H9 (cell line): ENCODE data around the gene THBS2. TPM values are rescaled to one million over a fixed set of nuclear protein-coding genes. Genes with fewer than 3 reads are reported as not detected.

Experiments used
- DNase-seq: peaks from one replicate; pipeline ENCODE4 v3.0.0-alpha.2; 2017
- H2AFZ ChIP-seq: one replicate; pipeline ENCODE4 v1.6.1; 2013; ENCODE audit warnings: mild to moderate bottlenecking, low read length, control low read depth, moderate library complexity
- H2AK5ac ChIP-seq: 2 replicates; pipeline ENCODE4 v1.6.1; 2013; ENCODE audit warnings: low read length, control low read depth, mixed read lengths; ENCODE audit not compliant: insufficient read length
- H2BK120ac ChIP-seq: one replicate; pipeline ENCODE4 v1.6.1; 2013; ENCODE audit warnings: low read depth, mild to moderate bottlenecking, low read length, control low read depth, inconsistent platforms; ENCODE audit not compliant: poor library complexity, severe bottlenecking
- H2BK12ac ChIP-seq: 2 replicates; pipeline ENCODE4 v1.6.1; 2013; ENCODE audit warnings: low read length, control low read depth, mixed read lengths, low read depth; ENCODE audit not compliant: insufficient read length
- H2BK15ac ChIP-seq: 2 replicates; pipeline ENCODE4 v1.6.1; 2013; ENCODE audit warnings: low read depth, low read length, control low read depth
- H2BK20ac ChIP-seq: one replicate; pipeline ENCODE4 v1.6.1; 2013; ENCODE audit warnings: low read depth, mild to moderate bottlenecking, low read length, control low read depth, inconsistent platforms; ENCODE audit not compliant: poor library complexity, severe bottlenecking
- H2BK5ac ChIP-seq: 2 replicates; pipeline ENCODE4 v1.6.1; 2013; ENCODE audit warnings: low read length, control low read depth, mixed read lengths; ENCODE audit not compliant: insufficient read length
- H3K14ac ChIP-seq: 2 replicates; pipeline ENCODE4 v1.6.1; 2013; ENCODE audit warnings: low read length, control low read depth; ENCODE audit not compliant: insufficient read depth
- H3K18ac ChIP-seq: 2 replicates; pipeline ENCODE4 v1.6.1; 2013; ENCODE audit warnings: low read depth, mild to moderate bottlenecking, mixed read lengths, low read length, control low read depth; ENCODE audit not compliant: insufficient read length
- H3K23ac ChIP-seq: 2 replicates; pipeline ENCODE4 v1.6.1; 2013; ENCODE audit warnings: low read length, control low read depth, mixed read lengths, low read depth; ENCODE audit not compliant: insufficient read length
- H3K23me2 ChIP-seq: 2 replicates; pipeline ENCODE4 v1.6.1; 2013; ENCODE audit warnings: low read depth, mild to moderate bottlenecking, mixed read lengths, low read length, control low read depth; ENCODE audit not compliant: insufficient read length, poor library complexity, severe bottlenecking
- H3K27ac ChIP-seq: 2 replicates; pipeline ENCODE4 v1.5.1; 2013; ENCODE audit warnings: low read length, control low read depth, mixed read lengths, low read depth; ENCODE audit not compliant: insufficient read length
- H3K27me3 ChIP-seq: 2 replicates; pipeline ENCODE4 v1.6.1; 2013; ENCODE audit warnings: low read length, control low read depth, inconsistent platforms; ENCODE audit not compliant: insufficient read depth
- H3K4ac ChIP-seq: 2 replicates; pipeline ENCODE4 v1.6.1; 2013; ENCODE audit warnings: low read depth, mild to moderate bottlenecking, control low read depth, inconsistent platforms, low read length, moderate library complexity
- H3K4me1 ChIP-seq: 2 replicates; pipeline ENCODE4 v1.6.1; 2013; ENCODE audit warnings: low read length, control low read depth, inconsistent platforms; ENCODE audit not compliant: insufficient read depth
- H3K4me2 ChIP-seq: 2 replicates; pipeline ENCODE4 v1.6.1; 2013; ENCODE audit warnings: low read length, control low read depth, mixed read lengths; ENCODE audit not compliant: insufficient read length, insufficient read depth
- H3K56ac ChIP-seq: 2 replicates; pipeline ENCODE4 v1.6.1; 2013; ENCODE audit warnings: low read depth, mild to moderate bottlenecking, mixed read lengths, low read length, control low read depth; ENCODE audit not compliant: insufficient read length
- H3K79me1 ChIP-seq: 2 replicates; pipeline ENCODE4 v1.6.1; 2013; ENCODE audit warnings: low read depth, mild to moderate bottlenecking, moderate library complexity, low read length, control low read depth, inconsistent platforms; ENCODE audit not compliant: insufficient read depth, poor library complexity, severe bottlenecking
- H3K79me2 ChIP-seq: 2 replicates; pipeline ENCODE4 v1.6.1; 2013; ENCODE audit warnings: low read length, control low read depth, inconsistent platforms; ENCODE audit not compliant: insufficient read depth
- H3K9ac ChIP-seq: 2 replicates; pipeline ENCODE4 v1.6.1; 2013; ENCODE audit warnings: low read length, control low read depth, mixed read lengths; ENCODE audit not compliant: insufficient read length; ENCODE audit errors: extremely low read depth
- H3K9me3 ChIP-seq: one replicate; pipeline ENCODE4 v1.6.1; 2013; ENCODE audit warnings: low read depth, low read length, inconsistent platforms; ENCODE audit not compliant: control insufficient read depth
- H3T11ph ChIP-seq: one replicate; pipeline ENCODE4 v1.6.1; 2013; ENCODE audit warnings: mild to moderate bottlenecking, low read length, control low read depth, inconsistent platforms
- H4K20me1 ChIP-seq: one replicate; pipeline ENCODE4 v1.6.1; 2013; ENCODE audit not compliant: control insufficient read depth, insufficient read length, insufficient read depth
- H4K5ac ChIP-seq: 2 replicates; pipeline ENCODE4 v1.6.1; 2013; ENCODE audit warnings: low read depth, mild to moderate bottlenecking, mixed read lengths, low read length, control low read depth; ENCODE audit not compliant: insufficient read length
- H4K8ac ChIP-seq: replicated peaks from 2 replicates; pipeline ENCODE4 v1.6.1; 2013; ENCODE audit warnings: low read length, control low read depth, mixed read lengths, low read depth; ENCODE audit not compliant: insufficient read length
- H4K91ac ChIP-seq: 2 replicates; pipeline ENCODE4 v1.6.1; 2013; ENCODE audit warnings: low read depth, mild to moderate bottlenecking, moderate library complexity, mixed read lengths, low read length, control low read depth; ENCODE audit not compliant: insufficient read length
- H3K27ac Mint-ChIP-seq, 3 experiments: 2 replicates in 2 of 3; 3 replicates in 1 of 3; pipeline ENCODE4 v1.8.0; 2020 to 2021; ENCODE audit warnings: mixed read lengths in 3 of 3, mild to moderate bottlenecking in 1 of 3, moderate library complexity in 1 of 3
- H3K27me3 Mint-ChIP-seq: 2 replicates; pipeline ENCODE4 v1.8.0; 2021; ENCODE audit warnings: low read depth, mild to moderate bottlenecking, moderate library complexity, mixed read lengths
- H3K36me3 Mint-ChIP-seq, 3 experiments: 2 replicates in 2 of 3; 3 replicates in 1 of 3; pipeline ENCODE4 v1.8.0; 2020 to 2021; ENCODE audit warnings: low read depth in 3 of 3, mixed read lengths in 3 of 3; ENCODE audit not compliant: insufficient read depth in 1 of 3
- H3K4me1 Mint-ChIP-seq, 2 experiments: 2 replicates each; pipeline ENCODE4 v1.8.0; 2020; ENCODE audit warnings: mixed read lengths in 2 of 2
- H3K4me3 Mint-ChIP-seq, 2 experiments: 2 replicates in 1 of 2; 3 replicates in 1 of 2; pipeline ENCODE4 v1.8.0; 2020 to 2021; ENCODE audit warnings: mild to moderate bottlenecking in 2 of 2, mixed read lengths in 2 of 2, moderate library complexity in 1 of 2
- H3K9me3 Mint-ChIP-seq, 2 experiments: 2 replicates in 1 of 2; 3 replicates in 1 of 2; pipeline ENCODE4 v1.8.0; 2020; ENCODE audit warnings: mild to moderate bottlenecking in 2 of 2, mixed read lengths in 2 of 2, moderate library complexity in 1 of 2
- WGBS: extraction: QIAGEN DNeasy Blood & Tissue Kit; methylation state at CpG from one replicate; pipeline ENCODE4 v1.1.7; 2013; ENCODE audit warnings: missing lambda C conversion rate, low lambda C conversion rate, mixed read lengths; ENCODE audit not compliant: insufficient read length; ENCODE audit errors: extremely low coverage; 5-methylcytosine and 5-hydroxymethylcytosine counted together
- total RNA-seq: library from RNA; stranded (reverse); gene quantifications from 2 replicates; pipeline ENCODE4 v1.2.1, GENCODE V29; 2021
- TF ChIP-seq, protein P1 (sequence below): fragments of 200-600 bp; sonication (generic); conservative IDR thresholded peaks from 3 replicates; pipeline ENCODE4 v1.8.0; 2021; ENCODE audit warnings: antibody characterized with exemption, mild to moderate bottlenecking

Gene THBS2
- total RNA-seq, 1 experiment from 2014 or later = 14.7 TPM

DNA sequence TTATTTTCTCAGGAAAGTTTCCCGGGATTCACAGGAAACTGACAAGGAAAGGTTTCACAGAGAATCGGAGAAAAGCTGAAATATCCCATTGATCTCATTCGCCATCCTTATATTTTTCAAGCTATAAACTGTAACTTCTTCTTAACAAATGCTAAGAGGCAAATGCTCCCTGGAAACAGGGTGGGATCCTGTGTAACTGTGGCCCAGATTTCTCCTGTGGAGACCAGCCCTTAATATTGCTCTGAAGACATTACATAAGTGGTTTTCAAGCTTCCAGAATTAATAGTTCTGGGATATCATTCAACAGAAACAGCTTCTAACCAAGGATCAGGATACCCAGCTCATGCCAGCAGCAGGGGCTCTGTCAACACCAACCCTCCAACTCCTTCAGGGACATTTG, 69.2 kb downstream of the THBS2 start:
- Histone ChIP-seq H3K9me3 (no peaks in the 10 kb centered on the region), H3K18ac (no peak overlapping the region), H4K5ac (no peak overlapping the region), H3K56ac (no peak overlapping the region), H3K27me3 (no peaks in the 10 kb centered on the region), H2AK5ac (no peak overlapping the region), H3K9ac (no peak overlapping the region), H3K14ac (no peak overlapping the region), H2BK15ac (no peak overlapping the region), H3K79me1 (no peaks in the 10 kb centered on the region), H2BK5ac (no peak overlapping the region), H3K4me2 (no peak overlapping the region), H4K91ac (no peak overlapping the region), H3T11ph (no peak overlapping the region), H3K79me2 (no peaks in the 10 kb centered on the region), H3K23ac (no peak overlapping the region), H4K20me1 (no peaks in the 10 kb centered on the region), H2AFZ (no peak overlapping the region), H4K8ac (no peak overlapping the region), H2BK120ac (no peak overlapping the region), H2BK20ac (no peak overlapping the region), H3K23me2 (no peaks in the 10 kb centered on the region), H3K4ac (no peak overlapping the region), H3K4me1 (no peaks in the 10 kb centered on the region), H3K27ac (no peak overlapping the region), H2BK12ac (no peak overlapping the region)
- H3K4me1 Mint-ChIP-seq = peaks cover 3 to 4% of the 10 kb centered on the region in 2 experiments; a peak in 2 of 4 replicates
- H3K4me3 Mint-ChIP-seq = no peak overlapping the region
- peaks cover 0 to 1% (median 0%) of the 10 kb centered on the region in 3 experiments; a peak in 1 of 7 replicates for H3K36me3 Mint-ChIP-seq
- H3K27ac Mint-ChIP-seq = no peak overlapping the region
- WGBS = no CpG with 5 or more reads among the region's 3 CpGs
- H3K9me3 Mint-ChIP-seq = peaks cover 0 to 7% of the 10 kb centered on the region in 2 experiments; a peak in 3 of 5 replicates
- H3K27me3 Mint-ChIP-seq = peaks cover 1% of the 10 kb centered on the region; the same call in 1 of the 2 replicates
- TF ChIP-seq, protein P1, sequence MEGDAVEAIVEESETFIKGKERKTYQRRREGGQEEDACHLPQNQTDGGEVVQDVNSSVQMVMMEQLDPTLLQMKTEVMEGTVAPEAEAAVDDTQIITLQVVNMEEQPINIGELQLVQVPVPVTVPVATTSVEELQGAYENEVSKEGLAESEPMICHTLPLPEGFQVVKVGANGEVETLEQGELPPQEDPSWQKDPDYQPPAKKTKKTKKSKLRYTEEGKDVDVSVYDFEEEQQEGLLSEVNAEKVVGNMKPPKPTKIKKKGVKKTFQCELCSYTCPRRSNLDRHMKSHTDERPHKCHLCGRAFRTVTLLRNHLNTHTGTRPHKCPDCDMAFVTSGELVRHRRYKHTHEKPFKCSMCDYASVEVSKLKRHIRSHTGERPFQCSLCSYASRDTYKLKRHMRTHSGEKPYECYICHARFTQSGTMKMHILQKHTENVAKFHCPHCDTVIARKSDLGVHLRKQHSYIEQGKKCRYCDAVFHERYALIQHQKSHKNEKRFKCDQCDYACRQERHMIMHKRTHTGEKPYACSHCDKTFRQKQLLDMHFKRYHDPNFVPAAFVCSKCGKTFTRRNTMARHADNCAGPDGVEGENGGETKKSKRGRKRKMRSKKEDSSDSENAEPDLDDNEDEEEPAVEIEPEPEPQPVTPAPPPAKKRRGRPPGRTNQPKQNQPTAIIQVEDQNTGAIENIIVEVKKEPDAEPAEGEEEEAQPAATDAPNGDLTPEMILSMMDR = no peak
- no peak for DNase-seq
